NB4 (cell line): ENCODE results near the gene ZFP36.
A peak's percentile ranks its signal among the peaks of the same experiment; 100 is the strongest.

Source experiments
- DNase-seq: peaks from one replicate; pipeline ENCODE4 v3.0.0; 2010; ENCODE audit warnings: low read depth
- H3K4me3 ChIP-seq: one replicate; pipeline ENCODE4 v1.5.1; 2011; ENCODE audit warnings: mild to moderate bottlenecking, low read depth, low read length, moderate library complexity
- CTCF ChIP-seq: IDR thresholded peaks from one replicate; pipeline ENCODE4 v1.5.1; 2012; ENCODE audit warnings: low read depth, low read length
- MAX ChIP-seq: IDR thresholded peaks from 2 replicates; pipeline ENCODE4 v1.6.1; 2011; ENCODE audit warnings: low read depth, low read length
- MYC ChIP-seq: IDR thresholded peaks from 2 replicates; pipeline ENCODE4 v1.6.1; 2011; ENCODE audit warnings: low read depth, low read length
- POLR2A ChIP-seq: IDR thresholded peaks from 2 replicates; pipeline ENCODE4 v1.6.1; 2011; ENCODE audit warnings: mild to moderate bottlenecking; ENCODE audit not compliant: insufficient read length; ENCODE audit errors: extremely low read depth

ZFP36 gene

GRCh38 chr19:39390451-39390750, 16.2 kb upstream of the ZFP36 start:
- no peak for TF ChIP-seq MAX
- TF ChIP-seq MYC, result no peak
- no peak for TF ChIP-seq POLR2A
- no peak for TF ChIP-seq CTCF
- no peak for DNase-seq

GRCh38 chr19:39390751-39391437, 15.8 kb upstream of the ZFP36 start, which contains the start of the genes MED29 and PAF1:
MED29 (plus strand) TSS chr19:39391378; CDS start chr19:39391423, 45 bp downstream.
PAF1 (minus strand) TSS chr19:39391106; CDS start chr19:39390864, 242 bp downstream.
- peak within 1 kb of the TSS; percentile 95 for H3K4me3 ChIP-seq
- TF ChIP-seq POLR2A (peak; percentile 77), MAX (0 out of 2 replicates have a peak, but pooled peaks have one; percentile 15), MYC (no peak)
- peak; percentile 98 for DNase-seq

More at GRCh38 chr19:39390451-39390750, 16.2 kb upstream of the ZFP36 start:
- H3K4me3 ChIP-seq, result peak overlapping the region; percentile 95

GRCh38 chr19:39397360-39398296, 9.0 kb upstream of the ZFP36 start:
- no peak overlapping the region for H3K4me3 ChIP-seq
- DNase-seq, result peak; percentile 87
- TF ChIP-seq CTCF, result peak; percentile 84
- no peak for TF ChIP-seq MYC

- TF ChIP-seq POLR2A (no peak), MYC (no peak), MAX (no peak), CTCF (no peak)
- DNase-seq, result peak; percentile 87
- H3K4me3 ChIP-seq, result no peak overlapping the region
These were observed 8.3 kb upstream of the ZFP36 start for GRCh38 chr19:39398297-39398864.

- H3K4me3 ChIP-seq, result no peak overlapping the region
These were observed 7.0 kb upstream of the ZFP36 start for GRCh38 chr19:39399668-39400050.

More at GRCh38 chr19:39399668-39400050, 7.0 kb upstream of the ZFP36 start:
- DNase-seq, result no peak
- TF ChIP-seq POLR2A (no peak), MYC (no peak), MAX (no peak), CTCF (no peak)
